ENCODE measurements around the gene SLC7A4.

DNA sequence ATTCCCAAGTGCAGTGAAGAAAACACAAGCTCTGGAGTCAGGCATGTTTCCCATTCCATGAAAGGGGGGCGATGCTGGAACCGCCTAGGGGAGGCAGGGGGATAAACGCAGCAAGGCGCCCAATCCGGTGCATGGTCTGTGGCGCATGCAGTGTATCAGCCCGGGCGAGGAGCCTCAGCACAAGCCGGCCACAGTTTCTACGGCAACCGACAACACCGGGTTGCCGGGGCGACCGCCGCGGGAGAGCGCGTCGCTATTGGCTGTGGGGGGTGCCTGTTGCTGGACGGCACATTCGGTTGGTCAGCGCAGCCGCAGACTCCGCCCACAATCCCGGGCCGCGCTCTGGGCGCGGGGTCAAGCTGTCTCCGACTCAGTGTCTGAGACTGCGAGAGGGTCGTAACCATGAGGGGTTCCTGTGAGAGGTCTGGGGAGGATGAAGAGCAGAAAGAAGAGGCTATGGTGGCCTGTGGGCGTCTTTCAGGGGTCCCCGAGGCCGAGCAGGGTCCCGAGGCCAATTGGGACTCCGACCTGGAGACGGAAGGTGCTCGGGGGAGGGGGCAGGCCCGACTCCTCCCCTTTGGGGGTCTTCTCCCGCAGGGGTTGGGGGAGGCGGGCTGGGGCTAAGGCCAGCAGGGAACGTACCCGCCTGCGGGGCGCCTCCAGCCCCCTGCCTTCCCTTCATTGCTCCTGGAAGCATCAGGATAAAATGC is 13.4 kb upstream of the SLC7A4 start, which contains the start of gene LRRC74B:
- TF ChIP-seq POLR2A (IDR thresholded peaks at IDR 0.05), result no peak
- TF ChIP-seq, protein P1, sequence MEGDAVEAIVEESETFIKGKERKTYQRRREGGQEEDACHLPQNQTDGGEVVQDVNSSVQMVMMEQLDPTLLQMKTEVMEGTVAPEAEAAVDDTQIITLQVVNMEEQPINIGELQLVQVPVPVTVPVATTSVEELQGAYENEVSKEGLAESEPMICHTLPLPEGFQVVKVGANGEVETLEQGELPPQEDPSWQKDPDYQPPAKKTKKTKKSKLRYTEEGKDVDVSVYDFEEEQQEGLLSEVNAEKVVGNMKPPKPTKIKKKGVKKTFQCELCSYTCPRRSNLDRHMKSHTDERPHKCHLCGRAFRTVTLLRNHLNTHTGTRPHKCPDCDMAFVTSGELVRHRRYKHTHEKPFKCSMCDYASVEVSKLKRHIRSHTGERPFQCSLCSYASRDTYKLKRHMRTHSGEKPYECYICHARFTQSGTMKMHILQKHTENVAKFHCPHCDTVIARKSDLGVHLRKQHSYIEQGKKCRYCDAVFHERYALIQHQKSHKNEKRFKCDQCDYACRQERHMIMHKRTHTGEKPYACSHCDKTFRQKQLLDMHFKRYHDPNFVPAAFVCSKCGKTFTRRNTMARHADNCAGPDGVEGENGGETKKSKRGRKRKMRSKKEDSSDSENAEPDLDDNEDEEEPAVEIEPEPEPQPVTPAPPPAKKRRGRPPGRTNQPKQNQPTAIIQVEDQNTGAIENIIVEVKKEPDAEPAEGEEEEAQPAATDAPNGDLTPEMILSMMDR (IDR thresholded peaks at IDR 0.05), result no peak

All from ovary (tissue), 3 donors.